Activated CD8-positive, alpha-beta memory T cell treated with anti-CD3 and anti-CD28 coated beads, Interleukin-2, amount 50 U/mL, for 1 hour (primary cell): ENCODE measurements around the gene TRAFD1.
A peak's percentile ranks its signal among the peaks of the same experiment; 100 is the strongest.
"Not testable (repeated sequence)": the region's sequence is repeated elsewhere in the genome, so short reads cannot be mapped to it uniquely, and the experiment has no call there.

Experiments
- DNase-seq: peaks from one replicate; pipeline ENCODE4 v3.0.0-alpha.2; 2020; ENCODE audit errors: extremely low read depth

TRAFD1 gene, protein sequence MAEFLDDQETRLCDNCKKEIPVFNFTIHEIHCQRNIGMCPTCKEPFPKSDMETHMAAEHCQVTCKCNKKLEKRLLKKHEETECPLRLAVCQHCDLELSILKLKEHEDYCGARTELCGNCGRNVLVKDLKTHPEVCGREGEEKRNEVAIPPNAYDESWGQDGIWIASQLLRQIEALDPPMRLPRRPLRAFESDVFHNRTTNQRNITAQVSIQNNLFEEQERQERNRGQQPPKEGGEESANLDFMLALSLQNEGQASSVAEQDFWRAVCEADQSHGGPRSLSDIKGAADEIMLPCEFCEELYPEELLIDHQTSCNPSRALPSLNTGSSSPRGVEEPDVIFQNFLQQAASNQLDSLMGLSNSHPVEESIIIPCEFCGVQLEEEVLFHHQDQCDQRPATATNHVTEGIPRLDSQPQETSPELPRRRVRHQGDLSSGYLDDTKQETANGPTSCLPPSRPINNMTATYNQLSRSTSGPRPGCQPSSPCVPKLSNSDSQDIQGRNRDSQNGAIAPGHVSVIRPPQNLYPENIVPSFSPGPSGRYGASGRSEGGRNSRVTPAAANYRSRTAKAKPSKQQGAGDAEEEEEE

DNA sequence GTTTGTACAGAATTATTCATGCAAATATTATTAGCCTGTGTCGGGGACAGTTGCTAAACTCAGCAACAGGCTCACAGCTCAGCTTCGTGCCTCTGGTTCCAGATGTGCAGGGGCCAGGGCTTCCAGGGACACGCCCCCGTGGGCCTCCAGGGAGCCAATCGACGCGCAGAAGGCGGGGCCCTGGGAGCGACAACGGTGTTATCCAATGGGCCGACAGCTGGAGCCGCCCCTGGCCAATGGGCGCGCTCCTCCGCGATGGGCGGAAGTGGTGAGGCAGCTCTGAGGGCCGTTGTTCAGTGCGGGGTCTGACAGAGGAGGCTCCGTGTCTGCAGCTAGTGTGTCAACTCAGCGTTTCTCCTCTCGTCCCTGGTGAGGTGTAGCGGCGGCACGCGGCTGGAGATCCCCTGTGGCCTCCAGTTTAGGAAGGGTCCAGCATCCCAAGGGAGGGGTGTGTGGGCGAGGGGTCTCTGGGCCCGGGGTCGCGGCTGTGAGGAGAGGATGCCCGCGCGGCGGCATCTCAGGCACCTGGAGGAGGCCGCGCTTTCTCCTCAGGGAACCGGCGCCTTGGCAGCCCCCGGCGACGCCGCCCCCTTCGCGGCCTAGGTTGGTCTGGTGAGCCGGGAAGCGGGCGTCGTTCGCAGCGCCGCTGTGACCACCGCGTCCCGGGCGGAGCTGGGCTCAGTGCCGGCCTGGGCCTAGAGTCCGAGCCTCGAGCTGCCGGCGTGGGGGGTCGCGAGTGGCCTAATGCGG lies at the start of gene TRAFD1:
Gene TRAFD1 (plus strand): TSS at position 311 of the 750 bp plus-strand sequence. CDS start 4,963 bp downstream, outside the sequence.
- DNase-seq = peak; percentile 94

DNA sequence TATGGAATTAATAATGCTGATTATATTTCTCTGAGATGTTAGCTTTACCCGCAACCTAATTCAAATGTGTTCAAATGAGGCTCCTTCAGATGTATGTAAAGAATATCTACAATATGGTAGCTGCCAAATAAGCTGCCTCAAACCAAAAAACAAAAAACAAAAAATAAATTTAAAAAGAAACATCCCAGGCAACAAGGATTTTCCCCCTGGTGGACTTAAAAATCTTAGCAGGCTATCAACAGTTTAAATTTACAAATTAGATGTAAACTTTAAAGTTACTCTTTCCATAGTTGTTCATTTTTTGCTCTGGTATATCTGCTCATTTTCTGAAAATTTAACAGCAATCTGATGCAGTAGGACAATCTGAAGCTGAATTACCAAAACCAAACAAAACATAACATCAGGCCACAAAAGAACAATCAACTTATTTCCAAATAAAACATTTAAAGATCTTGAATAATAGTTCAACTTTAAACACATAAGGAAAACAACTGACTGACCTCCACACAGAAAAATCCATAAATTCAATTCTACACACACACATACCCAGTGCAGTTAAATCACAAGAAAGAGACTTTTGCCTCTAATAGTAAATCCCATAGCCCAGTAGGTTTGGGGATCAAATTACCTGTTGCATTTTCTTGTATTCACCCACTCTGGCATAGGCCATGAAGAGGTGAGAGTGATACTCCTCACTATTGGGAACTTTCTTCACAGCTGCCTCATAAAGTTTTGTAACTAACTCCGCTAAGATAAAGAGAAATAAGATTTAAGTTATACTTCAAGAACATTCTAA lies 38.1 kb upstream of the TRAFD1 start:
- no peak for DNase-seq

DNA sequence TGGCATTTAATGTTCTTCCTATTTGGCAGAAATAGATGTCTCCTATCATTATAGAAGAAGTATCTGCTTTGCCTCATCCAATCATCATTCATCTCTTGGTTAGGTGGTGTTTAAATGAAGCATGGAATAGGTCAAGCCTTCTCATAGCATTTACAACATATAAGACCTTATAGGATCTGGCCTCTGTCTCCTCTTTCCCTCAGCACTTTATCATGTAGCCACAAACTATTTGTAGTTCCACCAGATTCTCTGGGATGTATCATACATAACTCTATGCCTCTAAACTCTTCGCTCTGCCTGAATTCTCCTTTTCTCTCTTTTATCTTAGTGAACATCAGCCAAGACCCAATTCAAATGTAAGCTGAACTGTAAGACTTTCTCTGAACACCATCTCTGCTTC lies 37.5 kb upstream of the TRAFD1 start:
- DNase-seq = no peak

DNA sequence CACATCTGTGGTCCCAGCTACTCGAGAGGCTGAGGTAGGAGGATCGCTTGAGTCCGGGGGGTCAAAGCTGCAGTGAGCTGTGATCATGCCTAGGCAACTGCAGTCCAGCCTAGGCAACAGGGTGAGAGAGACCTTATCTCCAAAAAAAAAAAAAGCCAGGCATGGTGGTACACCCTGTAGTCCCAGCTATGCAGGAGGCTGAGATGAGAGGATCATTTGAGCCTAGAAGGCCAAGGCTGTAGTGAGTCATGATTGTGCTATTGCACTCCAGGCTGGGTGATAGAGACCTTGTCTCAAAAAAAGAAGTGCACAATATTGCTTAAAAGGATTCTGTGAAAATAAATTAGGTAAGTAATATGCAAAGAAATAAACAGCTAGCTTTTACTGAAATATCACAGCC lies 33.8 kb upstream of the TRAFD1 start:
- no peak for DNase-seq

DNA sequence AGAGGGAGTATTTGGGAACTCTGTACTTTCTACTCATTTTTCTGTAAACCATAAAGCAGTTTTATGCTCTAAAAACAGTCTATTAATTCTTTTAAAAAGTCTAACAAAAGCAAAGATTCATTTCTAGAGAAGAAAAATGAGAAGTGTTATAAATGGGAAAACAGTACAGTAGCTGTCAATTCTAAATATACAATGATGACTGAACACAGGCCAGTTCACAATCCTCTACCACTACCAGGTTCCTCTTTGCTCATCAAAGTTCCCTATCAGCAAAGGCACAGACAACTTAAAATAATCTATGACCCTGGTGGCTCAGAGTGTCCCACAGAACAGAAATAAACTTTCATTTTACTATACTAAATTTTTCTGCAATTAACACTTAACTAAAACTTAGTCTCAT lies 29.3 kb upstream of the TRAFD1 start:
- no peak for DNase-seq

DNA sequence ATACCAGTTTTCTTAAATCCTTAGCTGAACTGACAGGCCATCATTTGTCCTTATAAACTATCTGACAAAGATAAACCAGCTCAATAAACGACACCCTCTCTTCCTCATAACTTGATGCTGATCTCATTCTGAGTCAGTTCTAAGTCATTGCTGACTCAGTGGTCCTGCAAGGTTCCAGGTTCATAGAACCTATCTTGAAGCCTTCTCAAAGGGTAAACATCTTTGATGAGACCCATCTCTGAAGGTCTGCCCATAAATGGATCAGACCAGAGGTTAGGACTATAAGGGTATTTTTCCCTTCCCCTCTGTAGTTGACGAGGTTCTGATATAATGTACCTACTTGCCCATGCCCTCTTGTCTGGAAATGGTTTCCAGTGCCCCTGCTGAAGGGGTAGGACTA lies 28.7 kb upstream of the TRAFD1 start:
- DNase-seq = no peak

DNA sequence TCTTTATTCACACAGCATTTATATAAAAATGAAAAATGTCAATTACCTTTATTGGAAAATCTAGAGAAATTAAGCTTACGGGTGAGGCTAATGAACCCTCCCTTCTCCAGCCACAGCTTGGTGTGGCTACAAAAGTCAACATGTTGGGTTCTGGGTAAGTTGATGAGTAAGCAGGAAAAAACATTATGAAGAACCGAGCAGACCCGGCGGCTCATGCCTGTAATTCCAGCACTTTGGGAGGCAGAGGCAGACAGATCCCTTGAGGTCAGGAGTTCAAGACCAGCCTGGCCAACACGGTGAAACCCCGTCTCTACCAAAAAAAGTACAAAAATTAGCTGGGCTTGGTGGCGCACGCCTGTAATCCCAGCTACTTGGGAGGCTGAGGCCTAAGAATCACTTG lies 27.7 kb upstream of the TRAFD1 start:
- DNase-seq = no peak

DNA sequence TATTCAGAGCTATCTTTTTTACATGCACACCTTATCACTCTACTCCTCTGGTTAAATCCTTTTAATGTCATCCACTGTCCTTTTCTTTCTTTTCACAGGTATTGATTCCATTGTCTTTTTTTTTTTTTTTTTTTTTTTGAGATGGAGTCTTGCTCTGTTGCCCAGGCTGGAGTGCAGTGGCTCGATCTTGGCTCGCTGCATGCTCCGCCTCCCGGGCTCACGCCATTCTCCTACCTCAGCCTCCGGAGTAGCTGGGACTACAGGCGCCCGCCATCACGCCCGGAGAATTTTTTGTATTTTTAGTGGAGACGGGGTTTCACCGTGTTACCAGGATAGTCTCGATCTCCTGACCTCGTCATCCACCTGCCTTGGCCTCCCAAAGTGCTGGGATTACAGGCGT lies 24.9 kb upstream of the TRAFD1 start:
- DNase-seq = not testable (repeated sequence)

DNA sequence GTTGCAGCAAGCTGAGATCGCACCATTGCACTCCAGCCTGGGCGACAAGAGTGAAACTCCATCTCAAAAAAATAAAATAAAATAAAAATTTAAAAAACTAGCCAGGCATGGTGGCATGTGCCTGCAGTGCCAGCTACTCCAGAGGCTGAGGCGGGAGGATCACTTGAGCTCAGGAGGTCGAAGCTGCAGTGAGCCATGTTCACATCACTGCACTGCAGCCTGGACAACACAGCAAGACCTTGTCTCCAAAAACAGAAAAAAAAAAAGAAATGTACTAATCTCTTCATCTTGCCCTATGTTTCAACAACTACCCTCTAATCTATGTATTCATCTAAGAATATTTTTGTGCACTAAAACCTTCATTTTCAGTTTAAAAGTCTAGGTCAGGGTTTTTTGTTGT lies 23.2 kb upstream of the TRAFD1 start:
- DNase-seq = no peak

DNA sequence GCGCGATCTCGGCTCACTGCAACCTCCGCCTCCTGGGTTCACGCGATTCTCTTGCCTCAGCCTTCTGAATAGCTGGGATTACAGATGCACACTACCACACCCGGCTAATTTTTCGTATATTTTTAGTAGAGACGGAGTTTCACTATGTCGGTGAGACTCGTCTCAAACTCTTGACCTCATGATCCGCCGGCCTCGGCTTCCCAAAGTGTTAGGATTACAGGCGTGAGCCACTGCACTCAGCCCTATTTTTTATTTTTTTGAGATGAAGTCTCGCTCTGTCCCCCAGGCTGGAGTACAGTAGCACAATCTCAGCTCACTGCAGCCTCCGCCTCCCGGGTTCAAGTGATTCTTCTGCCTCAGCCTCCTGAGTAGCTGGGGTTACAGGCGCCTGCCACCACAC lies 22.6 kb upstream of the TRAFD1 start:
- not testable (repeated sequence) for DNase-seq

DNA sequence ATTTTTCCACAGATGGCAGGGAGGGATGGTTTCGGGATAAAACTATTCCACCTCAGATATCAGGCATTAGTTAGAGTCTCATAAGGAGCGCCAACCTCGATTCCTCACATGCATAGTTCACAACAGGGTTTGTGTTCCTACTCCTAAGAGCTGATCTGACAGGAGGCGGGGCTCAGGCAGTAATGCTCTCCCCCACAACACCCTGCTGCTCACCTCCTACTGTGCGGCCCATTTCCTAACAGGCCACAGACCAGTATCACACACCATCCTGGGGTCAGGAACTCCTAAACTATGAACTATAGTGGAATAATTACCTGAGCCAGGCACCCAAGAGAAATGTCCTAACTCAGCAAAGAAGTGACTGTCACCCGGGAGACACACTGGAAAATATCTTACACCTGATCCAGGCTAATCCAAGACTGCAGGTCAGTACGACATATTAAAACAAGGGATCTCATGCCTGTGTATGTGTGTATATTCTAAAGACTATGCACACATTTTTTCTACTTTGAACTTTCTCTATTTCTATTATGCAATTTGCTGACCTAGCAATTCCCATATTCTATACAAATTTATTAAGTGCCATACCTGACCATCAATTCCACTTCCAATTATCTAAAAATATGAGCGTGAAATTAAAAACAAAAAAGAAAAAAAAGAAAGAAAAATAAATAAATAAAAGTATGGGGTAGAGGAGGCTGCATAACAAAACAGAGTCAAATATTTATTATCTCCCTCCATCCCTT lies 21.4 kb upstream of the TRAFD1 start:
- no peak for DNase-seq

DNA sequence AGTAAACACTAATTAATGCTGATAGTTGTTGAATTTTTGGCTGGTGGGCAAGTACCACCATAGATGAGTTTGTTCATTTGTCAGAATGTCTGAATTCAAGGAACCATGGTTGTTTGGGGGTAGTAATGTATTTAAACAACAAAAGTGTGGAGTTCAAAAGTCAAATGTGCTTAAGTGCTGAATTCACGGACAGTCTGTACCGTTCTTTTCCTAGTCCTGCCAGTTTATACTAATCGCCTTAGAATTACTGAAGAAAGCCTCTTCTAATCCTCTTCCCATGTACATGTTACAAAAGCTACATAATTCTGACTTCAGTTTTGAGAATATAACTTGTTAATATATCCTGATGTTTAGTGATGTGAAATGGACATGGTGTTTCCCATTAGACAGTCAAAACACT lies 19.5 kb upstream of the TRAFD1 start:
- no peak for DNase-seq

DNA sequence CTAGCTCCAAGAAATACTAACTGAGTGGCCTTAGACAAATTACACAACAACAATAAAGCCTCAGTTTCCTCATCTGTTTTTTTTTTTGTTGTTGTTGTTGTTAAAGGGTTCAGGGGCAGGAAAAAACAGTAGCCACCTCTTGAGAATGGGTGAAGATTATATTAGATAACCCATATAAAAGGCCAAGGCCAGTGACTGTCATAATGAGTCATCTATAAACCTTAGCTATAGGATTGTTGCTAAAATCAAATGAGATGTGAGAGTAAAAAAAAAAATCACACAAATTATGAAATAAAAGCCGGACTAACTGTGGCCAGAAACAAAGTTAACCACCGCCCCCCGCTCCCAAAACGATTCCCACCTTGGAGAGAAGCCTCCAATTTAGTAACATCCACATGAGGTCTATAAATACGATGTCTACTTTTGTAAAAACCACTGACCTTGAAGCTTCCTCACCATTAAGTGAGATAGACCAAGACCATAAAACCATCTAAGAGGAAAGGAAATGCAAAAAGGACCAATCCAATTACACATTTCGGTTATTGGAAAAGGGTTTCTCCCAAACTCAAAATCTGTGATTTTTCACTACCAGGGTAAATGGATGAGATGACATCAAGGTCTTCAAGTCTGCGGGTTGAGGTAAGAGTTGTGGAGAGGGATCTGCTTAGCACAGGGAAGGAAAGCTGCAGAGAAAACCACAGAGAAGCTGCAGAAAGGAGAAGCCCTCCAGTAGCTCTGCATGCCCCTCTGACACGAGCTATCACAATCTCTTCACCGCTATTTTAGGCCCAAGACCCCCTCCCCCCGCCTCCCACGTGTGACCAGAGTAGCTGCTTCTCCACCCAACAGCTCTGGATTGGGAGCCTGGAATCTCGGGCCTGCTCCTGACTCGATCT lies 17.8 kb upstream of the TRAFD1 start:
- DNase-seq = no peak

DNA sequence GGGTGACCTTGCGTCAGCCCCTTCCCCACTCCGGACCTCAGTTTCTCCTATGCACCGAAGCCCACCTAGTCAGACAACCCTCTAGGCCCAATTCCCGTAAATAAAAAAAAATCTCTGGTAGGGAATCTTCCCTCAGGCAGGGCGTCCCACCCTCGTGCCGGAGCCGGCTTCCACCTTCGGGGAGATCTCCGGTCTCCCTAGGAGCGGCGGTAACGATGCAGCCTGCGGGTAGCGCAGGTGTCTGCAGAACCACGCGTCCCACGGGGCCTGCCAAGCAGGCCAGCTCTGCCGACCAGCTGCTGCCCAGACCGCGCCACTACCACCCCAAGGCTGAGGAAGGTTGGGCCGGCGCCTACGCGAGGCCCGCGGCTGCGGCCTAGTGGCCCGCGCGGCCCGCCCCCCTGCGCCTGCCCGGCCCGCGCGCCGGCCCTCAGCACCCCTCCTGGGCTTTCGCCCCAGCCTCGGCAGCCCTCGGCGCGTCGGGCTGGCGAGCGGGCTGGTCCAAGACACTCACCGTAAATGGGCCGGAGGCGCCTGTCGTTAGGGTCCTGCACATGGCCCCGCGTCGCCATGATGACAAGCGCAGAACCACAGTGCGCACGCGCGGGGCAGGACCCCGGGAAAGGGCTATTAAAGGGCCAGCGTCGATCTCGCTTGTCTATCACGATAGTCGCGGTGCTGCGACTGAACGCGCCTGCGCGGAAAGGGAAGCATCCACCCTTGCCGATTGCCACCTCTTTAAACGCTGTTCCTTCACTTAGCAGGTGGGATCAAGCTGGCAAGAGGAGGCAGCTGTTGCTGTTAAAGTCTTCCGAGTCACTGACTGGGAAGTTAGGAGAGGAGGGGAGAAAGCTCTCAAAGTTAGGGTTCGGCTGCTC lies 16.9 kb upstream of the TRAFD1 start, which contains the start of gene NAA25:
Gene NAA25 (minus strand): TSS at position 582 of the 878 bp plus-strand sequence. CDS start 10 bp downstream, at position 572.
- peak; percentile 69 for DNase-seq

DNA sequence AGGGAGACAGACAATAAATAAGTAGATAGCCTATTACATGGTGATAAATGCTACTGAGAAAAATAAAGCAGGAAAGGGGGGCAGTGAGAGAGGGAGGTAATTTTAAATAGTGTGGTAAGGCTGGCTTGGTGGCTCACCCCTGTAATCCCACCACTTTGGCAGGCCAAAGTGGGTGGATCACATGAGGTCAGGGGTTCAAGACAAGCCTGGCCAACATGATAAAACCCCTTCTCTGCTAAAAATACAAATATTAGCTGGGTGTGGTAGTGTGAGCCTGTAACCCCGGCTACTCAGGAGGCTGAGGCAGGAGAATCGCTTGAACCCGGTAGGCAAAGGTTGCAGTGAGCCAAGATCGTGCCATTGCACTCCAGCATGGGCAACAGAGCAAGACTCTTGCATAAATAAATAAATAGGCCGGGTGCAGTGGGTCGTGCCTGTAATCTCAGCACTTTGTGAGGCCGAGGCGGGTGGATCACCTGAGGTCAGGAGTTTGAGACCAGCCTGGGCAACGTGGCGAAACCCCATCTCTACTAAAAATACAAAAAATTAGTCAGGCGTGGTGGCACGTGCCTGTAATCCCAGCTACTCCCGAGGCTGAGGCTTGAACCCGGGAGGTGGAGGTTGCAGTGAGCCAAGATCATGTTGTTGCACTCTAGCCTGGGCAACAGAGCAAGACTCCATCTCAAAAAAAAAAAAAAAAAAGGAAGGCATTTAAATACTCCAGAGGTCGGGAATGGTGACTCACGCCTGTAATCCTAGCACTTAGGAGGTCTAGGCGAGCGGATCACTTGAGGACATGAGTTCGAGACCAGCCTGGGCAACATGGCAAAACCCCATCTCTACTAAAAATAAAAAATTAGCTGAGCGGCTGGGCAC lies 14.3 kb upstream of the TRAFD1 start:
- not testable (repeated sequence) for DNase-seq

DNA sequence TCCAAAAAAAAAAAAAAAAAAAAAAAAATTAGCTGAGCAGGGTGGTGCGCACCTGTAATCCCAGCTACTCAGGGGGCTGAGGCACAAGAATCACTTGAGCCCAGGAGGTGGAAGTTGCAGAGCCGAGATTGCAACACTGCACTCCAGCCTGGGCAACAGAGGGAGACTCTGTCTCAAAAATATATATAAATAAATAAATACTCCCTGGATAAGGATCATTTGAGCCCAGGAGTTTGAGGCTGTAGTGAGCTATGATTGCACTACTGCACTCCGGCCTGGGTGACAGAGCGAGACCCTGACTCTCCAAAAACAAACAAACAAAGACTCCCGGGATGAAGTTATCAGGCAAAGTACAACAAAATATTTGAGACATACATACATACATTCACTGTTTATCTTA lies 13.4 kb upstream of the TRAFD1 start:
- DNase-seq = no peak

DNA sequence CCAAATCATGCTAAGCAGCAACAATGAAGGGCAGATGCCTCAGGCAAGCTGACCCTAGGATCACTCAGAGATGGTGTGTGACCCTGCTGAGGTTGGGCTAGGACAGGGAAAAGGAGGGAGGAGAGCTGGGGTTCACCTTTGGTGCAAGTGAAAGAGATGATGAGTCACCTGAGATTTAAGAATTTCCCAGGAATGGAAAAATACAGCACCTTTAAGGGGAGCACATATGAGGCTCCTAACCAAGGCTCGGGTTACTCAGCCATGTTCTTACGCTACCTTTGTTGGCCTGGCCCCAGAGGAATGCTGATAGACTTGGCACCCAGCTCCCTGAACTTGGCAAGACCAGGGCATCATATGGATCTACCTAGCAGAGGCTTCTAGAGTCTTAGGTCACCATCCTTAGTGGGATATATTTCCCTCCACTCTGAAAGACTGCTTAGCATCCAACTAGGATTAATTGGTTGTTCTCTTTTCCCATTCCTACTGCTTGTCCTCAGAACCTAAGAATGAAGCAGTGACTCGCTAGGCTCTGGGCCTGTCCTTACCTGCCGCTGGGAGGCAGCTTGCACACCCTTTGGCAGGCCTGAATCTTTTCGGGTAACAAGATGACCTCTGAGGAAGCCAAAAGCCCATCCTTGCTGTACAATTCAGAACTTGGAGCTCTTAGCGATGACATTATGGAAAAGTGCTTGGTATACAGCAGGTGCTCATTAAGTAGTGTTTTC lies 12.8 kb upstream of the TRAFD1 start:
- no peak for DNase-seq
